Common myeloid progenitor, CD34-positive (primary cell): ENCODE results near the gene PTPRZ1.

Experiments
- CTCF ChIA-PET: fragments of 350-600 bp; sonication (Branson Sonifier 250); formaldehyde crosslinking; loops from one replicate; lab custom pipeline; 2021; ENCODE audit warnings: antibody characterized with exemption; lab: Charles Lee
- POLR2A ChIA-PET: fragments of 350-600 bp; sonication (Branson Sonifier 250); formaldehyde crosslinking; loops from one replicate; lab custom pipeline; 2021; ENCODE audit warnings: antibody characterized with exemption; lab: Charles Lee
- DNase-seq, 3 donors: peaks; one replicate each; pipeline versions ENCODE4 v3.0.0 to v3.0.0-alpha.2; 2013
- H3K27ac ChIP-seq, 2 experiments: 1 replicate in 1 of 2; 2 replicates in 1 of 2; pipeline ENCODE4 v1.7.0; 2013; ENCODE audit warnings: inconsistent platforms in 2 of 2, low read length in 2 of 2, mild to moderate bottlenecking in 2 of 2, low read depth in 1 of 2, moderate library complexity in 1 of 2; ENCODE audit not compliant: severe bottlenecking in 2 of 2, insufficient read depth in 1 of 2, poor library complexity in 1 of 2
- H3K27me3 ChIP-seq, 5 experiments: replicated peaks in 2 of 5; 1 replicate in 3 of 5; 2 replicates in 2 of 5; pipeline versions ENCODE4 v1.6.1 to v1.7.0; 2013; ENCODE audit warnings: low read length in 4 of 5, mild to moderate bottlenecking in 2 of 5, moderate library complexity in 2 of 5, inconsistent platforms in 1 of 5; ENCODE audit not compliant: insufficient read depth in 5 of 5, control insufficient read depth in 4 of 5
- H3K36me3 ChIP-seq, 4 experiments: 1 replicate in 2 of 4; 2 replicates in 2 of 4; pipeline versions ENCODE4 v1.6.1 to v1.7.0; 2013; ENCODE audit warnings: low read length in 3 of 4, control low read depth in 1 of 4, mild to moderate bottlenecking in 1 of 4; ENCODE audit not compliant: control insufficient read depth in 4 of 4, insufficient read depth in 4 of 4
- H3K4me1 ChIP-seq, 4 experiments: 1 replicate in 3 of 4; 2 replicates in 1 of 4; pipeline versions ENCODE4 v1.6.1 to v1.7.1; 2013; ENCODE audit warnings: low read length in 3 of 4, mild to moderate bottlenecking in 3 of 4, control low read depth in 1 of 4, inconsistent platforms in 1 of 4, moderate library complexity in 1 of 4; ENCODE audit not compliant: control insufficient read depth in 4 of 4, insufficient read depth in 4 of 4; ENCODE audit errors: control extremely low read depth in 1 of 4
- H3K4me3 ChIP-seq, 7 experiments: 1 replicate in 4 of 7; 2 replicates in 3 of 7; pipeline versions ENCODE4 v1.5.1 to v1.7.0; 2013; ENCODE audit warnings: mild to moderate bottlenecking in 7 of 7, low read length in 6 of 7, moderate library complexity in 6 of 7, inconsistent platforms in 2 of 7, low read depth in 2 of 7, control low read depth in 1 of 7; ENCODE audit not compliant: insufficient read depth in 4 of 7, control insufficient read depth in 1 of 7; ENCODE audit errors: extremely low read depth in 1 of 7
- H3K9me3 ChIP-seq, 5 experiments: 1 replicate in 4 of 5; 2 replicates in 1 of 5; pipeline versions ENCODE4 v1.6.1 to v1.7.1; 2013; ENCODE audit warnings: low read length in 4 of 5, mild to moderate bottlenecking in 2 of 5, inconsistent platforms in 1 of 5, low read depth in 1 of 5, moderate library complexity in 1 of 5; ENCODE audit not compliant: control insufficient read depth in 4 of 5, insufficient read depth in 2 of 5; ENCODE audit errors: control extremely low read depth in 1 of 5
- WGBS: methylation state at CpG from one replicate; pipeline ENCODE4 v1.1.5; 2013; ENCODE audit not compliant: insufficient coverage; 5-methylcytosine and 5-hydroxymethylcytosine counted together

PTPRZ1 gene

DNA sequence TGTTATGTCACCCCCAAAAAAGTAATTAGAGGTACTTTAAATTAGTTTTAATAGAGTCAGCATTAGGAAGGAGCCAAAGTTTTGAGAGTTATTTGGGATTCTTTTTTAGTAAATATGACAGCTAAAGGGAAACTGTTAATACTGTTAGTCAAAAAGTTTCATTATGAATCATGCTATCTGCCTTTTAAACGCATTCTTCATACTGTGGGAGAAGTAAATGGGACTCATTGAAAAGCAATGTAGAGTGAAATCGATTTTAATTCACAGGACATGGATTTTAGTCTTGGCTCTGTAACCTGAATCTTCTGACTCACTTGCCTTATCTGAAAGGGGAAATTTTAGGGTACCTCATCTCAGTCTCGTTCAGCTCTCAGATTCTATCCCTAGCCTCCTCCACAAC is 165.9 kb downstream of the PTPRZ1 start:
- POLR2A ChIA-PET = no interaction called here
- H3K9me3 ChIP-seq = no peaks in the 10 kb centered on the region
- DNase-seq = no peak
- CTCF ChIA-PET = no interaction called here
- no peaks in the 10 kb centered on the region for H3K4me1 ChIP-seq
- 100% methylated on average over 2 of the region's 3 CpGs for WGBS
- H3K27ac ChIP-seq = no peak overlapping the region
- H3K27me3 ChIP-seq = no peaks in the 10 kb centered on the region
- no peaks in the 10 kb centered on the region for H3K36me3 ChIP-seq
- H3K4me3 ChIP-seq = no peak overlapping the region

DNA sequence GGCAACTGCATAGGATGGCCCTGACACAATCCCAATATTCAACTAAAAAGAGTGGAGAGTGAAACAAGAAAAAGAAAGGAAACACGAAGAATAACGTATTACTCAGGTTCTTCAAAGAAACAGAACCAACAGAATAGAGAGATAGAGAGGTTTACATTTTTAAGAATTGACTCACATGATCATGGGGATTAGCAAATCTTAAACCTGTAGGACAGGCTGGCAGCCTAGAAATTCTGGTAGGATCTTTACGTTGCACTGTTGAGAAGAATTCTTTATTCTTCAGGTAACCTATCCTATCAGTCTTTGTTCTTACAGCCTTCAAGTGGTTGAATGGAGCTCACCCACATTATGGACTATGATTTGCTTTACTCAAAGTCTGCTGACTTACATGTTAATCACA is 167.2 kb downstream of the PTPRZ1 start:
- H3K4me3 ChIP-seq = no peak overlapping the region
- no peaks in the 10 kb centered on the region for H3K4me1 ChIP-seq
- no peak for DNase-seq
- WGBS = 100% methylated on average over 3 of the region's 3 CpGs
- H3K9me3 ChIP-seq = no peaks in the 10 kb centered on the region
- ChIA-PET POLR2A (no interaction called here), CTCF (no interaction called here)
- H3K27me3 ChIP-seq = no peaks in the 10 kb centered on the region
- H3K36me3 ChIP-seq = no peaks in the 10 kb centered on the region
- no peak overlapping the region for H3K27ac ChIP-seq

- Histone ChIP-seq H3K27me3 (no peaks in the 10 kb centered on the region), H3K4me3 (no peak overlapping the region), H3K9me3 (no peaks in the 10 kb centered on the region), H3K27ac (no peak overlapping the region), H3K4me1 (no peaks in the 10 kb centered on the region), H3K36me3 (no peaks in the 10 kb centered on the region)
- ChIA-PET CTCF (interaction anchor here (1.0 kb wide), 1 partner anchor 53 kb away, joined by 3 read pairs; no protein-coding TSS in a partner anchor), POLR2A (no interaction called here)
- WGBS = 100% methylated on average over 2 of the region's 3 CpGs
- no peak for DNase-seq
These were observed 173.4 kb downstream of the PTPRZ1 start for GRCh38 chr7:122046402-122046801.

DNA sequence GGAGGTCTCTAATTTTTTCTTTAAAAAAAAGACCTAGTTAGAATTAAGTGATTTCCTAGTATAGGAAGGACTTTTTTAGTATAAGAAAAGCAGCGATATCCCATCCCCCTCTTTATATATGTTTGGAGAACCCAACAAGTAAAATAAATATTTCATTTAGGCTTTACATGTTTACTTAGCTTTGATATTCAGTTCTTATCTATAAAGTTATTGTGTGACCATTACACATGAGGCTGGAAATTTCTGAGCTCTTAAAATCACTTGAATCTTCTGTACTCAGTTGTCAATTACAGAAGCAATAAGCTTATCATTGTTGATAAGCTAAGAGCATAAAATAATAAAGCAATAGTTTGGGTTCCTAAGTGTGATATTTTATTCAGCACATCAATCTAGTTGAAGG is 181.4 kb downstream of the PTPRZ1 start:
- DNase-seq = no peak
- Histone ChIP-seq H3K27ac (no peak overlapping the region), H3K4me1 (no peaks in the 10 kb centered on the region), H3K4me3 (no peak overlapping the region), H3K9me3 (no peaks in the 10 kb centered on the region), H3K36me3 (no peaks in the 10 kb centered on the region), H3K27me3 (no peaks in the 10 kb centered on the region)
- no CpG with 5 or more reads among the region's 1 CpG for WGBS
- CTCF ChIA-PET = no interaction called here
- POLR2A ChIA-PET = no interaction called here

GRCh38 chr7:122055073-122055472 is 182.1 kb downstream of the PTPRZ1 start:
- no peak for DNase-seq
- CTCF ChIA-PET = no interaction called here
- no peaks in the 10 kb centered on the region for H3K27me3 ChIP-seq
- H3K4me3 ChIP-seq = no peak overlapping the region
- no peaks in the 10 kb centered on the region for H3K36me3 ChIP-seq
- POLR2A ChIA-PET = no interaction called here
- H3K4me1 ChIP-seq = no peaks in the 10 kb centered on the region
- no peak overlapping the region for H3K27ac ChIP-seq
- WGBS = no CpG with 5 or more reads among the region's 1 CpG
- no peaks in the 10 kb centered on the region for H3K9me3 ChIP-seq

GRCh38 chr7:122056977-122057376 is 184.0 kb downstream of the PTPRZ1 start:
- no peaks in the 10 kb centered on the region for H3K27me3 ChIP-seq
- H3K4me1 ChIP-seq = no peaks in the 10 kb centered on the region
- H3K36me3 ChIP-seq = no peaks in the 10 kb centered on the region
- no peaks in the 10 kb centered on the region for H3K9me3 ChIP-seq
- POLR2A ChIA-PET = no interaction called here
- no peak overlapping the region for H3K4me3 ChIP-seq
- no peak for DNase-seq
- H3K27ac ChIP-seq = no peak overlapping the region
- CTCF ChIA-PET = no interaction called here
- WGBS = no CpG with 5 or more reads among the region's 2 CpGs

DNA sequence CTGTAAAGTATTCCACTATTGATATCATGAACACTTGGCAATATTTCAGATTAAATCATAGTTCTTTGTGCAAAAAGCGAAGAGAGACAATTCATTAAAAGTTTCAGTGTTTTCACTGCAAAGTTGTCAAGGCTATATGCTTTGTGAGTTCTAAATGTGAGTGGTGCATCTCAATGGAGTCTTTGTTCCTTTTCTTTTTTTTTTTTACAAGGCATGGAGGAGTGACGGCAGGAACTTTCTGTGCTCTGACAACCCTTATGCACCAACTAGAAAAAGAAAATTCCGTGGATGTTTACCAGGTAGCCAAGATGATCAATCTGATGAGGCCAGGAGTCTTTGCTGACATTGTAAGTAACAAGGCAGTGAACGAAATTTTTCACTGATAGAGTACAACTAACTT is 186.6 kb downstream of the PTPRZ1 start:
- POLR2A ChIA-PET = no interaction called here
- Histone ChIP-seq H3K4me1 (no peaks in the 10 kb centered on the region), H3K27me3 (no peaks in the 10 kb centered on the region), H3K4me3 (no peak overlapping the region), H3K27ac (no peak overlapping the region), H3K9me3 (no peaks in the 10 kb centered on the region), H3K36me3 (no peaks in the 10 kb centered on the region)
- DNase-seq = no peak
- CTCF ChIA-PET = no interaction called here
- 100% methylated on average over 3 of the region's 4 CpGs for WGBS
